CD4-positive, alpha-beta memory T cell (primary cell): ENCODE data around the gene ECT2L. TPM values are rescaled to one million over a fixed set of nuclear protein-coding genes. Genes with fewer than 3 reads are reported as not detected.

ENCODE experiments used
- CTCF ChIA-PET: fragments of 350-600 bp; sonication (Branson Sonifier 250); formaldehyde crosslinking; loops from one replicate; lab custom pipeline; 2021; ENCODE audit warnings: inconsistent platforms; ENCODE audit not compliant: partially characterized antibody; lab: Charles Lee
- POLR2A ChIA-PET: fragments of 350-600 bp; sonication (Branson Sonifier 250); formaldehyde crosslinking; loops from one replicate; lab custom pipeline; 2021; ENCODE audit not compliant: partially characterized antibody; lab: Charles Lee
- DNase-seq, 5 donors: peaks; one replicate each; pipeline versions ENCODE4 v3.0.0 to v3.0.0-alpha.2; 2020 to 2022; ENCODE audit warnings: mixed read lengths in 1 of 5
- H3K27ac ChIP-seq: one replicate; pipeline ENCODE4 v1.7.0; 2013; ENCODE audit warnings: low read depth, low read length
- H3K27me3 ChIP-seq: 2 replicates; pipeline ENCODE4 v1.7.0; 2013; ENCODE audit warnings: mild to moderate bottlenecking, low read length, moderate library complexity; ENCODE audit not compliant: insufficient read depth
- H3K36me3 ChIP-seq: 2 replicates; pipeline ENCODE4 v1.7.0; 2013; ENCODE audit warnings: mild to moderate bottlenecking, low read length, moderate library complexity; ENCODE audit not compliant: insufficient read depth
- H3K4me1 ChIP-seq: 2 replicates; pipeline ENCODE4 v1.7.0; 2013; ENCODE audit warnings: mild to moderate bottlenecking, low read length, moderate library complexity; ENCODE audit not compliant: insufficient read depth
- H3K4me3 ChIP-seq, 2 donors: one replicate each; pipeline ENCODE4 v1.7.0; 2013; ENCODE audit warnings: low read length in 2 of 2, mild to moderate bottlenecking in 1 of 2
- H3K9me3 ChIP-seq, 2 donors: one replicate each; pipeline ENCODE4 v1.7.0; 2013; ENCODE audit warnings: low read length in 2 of 2, control low read depth in 1 of 2; ENCODE audit not compliant: control insufficient read depth in 1 of 2
- H3K27ac Mint-ChIP-seq, 7 donors: one replicate each; pipeline ENCODE4 v1.8.0; 2020 to 2021; ENCODE audit warnings: mixed read lengths in 7 of 7, mild to moderate bottlenecking in 6 of 7, inconsistent platforms in 3 of 7, moderate library complexity in 3 of 7
- H3K27me3 Mint-ChIP-seq, 2 donors: one replicate each; pipeline ENCODE4 v1.8.0; 2020 to 2021; ENCODE audit warnings: mixed read lengths in 2 of 2
- H3K36me3 Mint-ChIP-seq, 2 donors: one replicate each; pipeline ENCODE4 v1.8.0; 2020 to 2021; ENCODE audit warnings: mixed read lengths in 2 of 2, inconsistent platforms in 1 of 2, mild to moderate bottlenecking in 1 of 2
- H3K4me1 Mint-ChIP-seq, 4 donors: one replicate each; pipeline ENCODE4 v1.8.0; 2020 to 2021; ENCODE audit warnings: mixed read lengths in 4 of 4, mild to moderate bottlenecking in 1 of 4
- H3K4me3 Mint-ChIP-seq, 8 donors: one replicate each; pipeline ENCODE4 v1.8.0; 2020 to 2021; ENCODE audit warnings: mixed read lengths in 8 of 8, mild to moderate bottlenecking in 7 of 8, moderate library complexity in 6 of 8, inconsistent platforms in 3 of 8
- H3K9me3 Mint-ChIP-seq, 8 donors: one replicate each; pipeline ENCODE4 v1.8.0; 2020 to 2021; ENCODE audit warnings: mixed read lengths in 8 of 8, mild to moderate bottlenecking in 5 of 8, inconsistent platforms in 3 of 8, moderate library complexity in 1 of 8
- intact Hi-C: fragments of 100-400 bp; cut with micrococcal nuclease; formaldehyde crosslinking; loops from one replicate; pipeline ENCODE4 v1.15.1; 2023
- polyA plus RNA-seq, 2 donors: library from polyadenylated mRNA; unstranded; fragments of 300-500 nt; fragmentation: Illumina TruSeq; gene quantifications; one replicate each; pipeline ENCODE4 v1.2.3, GENCODE V29; 2021
- total RNA-seq, 2 experiments: library from RNA; stranded (reverse); gene quantifications; one replicate each; pipeline ENCODE4 v1.2.3, GENCODE V29; 2021

The ECT2L gene
- total and polyA plus RNA-seq, 4 experiments from 2014 or later, result 0.13 TPM; not detected in 3

- H3K36me3 Mint-ChIP-seq, result no peaks in the 10 kb centered on the region
- Histone ChIP-seq H3K4me1 (no peaks in the 10 kb centered on the region), H3K9me3 (no peaks in the 10 kb centered on the region), H3K27me3 (no peaks in the 10 kb centered on the region), H3K27ac (no peak overlapping the region), H3K4me3 (no peak overlapping the region), H3K36me3 (no peaks in the 10 kb centered on the region)
- no peak overlapping the region for H3K27ac Mint-ChIP-seq
- ChIA-PET CTCF (no interaction called here), POLR2A (no interaction called here)
- H3K4me1 Mint-ChIP-seq, result no peaks in the 10 kb centered on the region
- no peak overlapping the region for H3K4me3 Mint-ChIP-seq
- no peak for DNase-seq
- peaks cover 0 to 2% of the 10 kb centered on the region in 2 donors for H3K27me3 Mint-ChIP-seq
- intact Hi-C loops, result no loop called here
- peaks cover 0 to 2% (median 0%) of the 10 kb centered on the region in 8 donors for H3K9me3 Mint-ChIP-seq
Measured at GRCh38 chr6:138832182-138832581, 36.3 kb downstream of the ECT2L start.

- Histone ChIP-seq H3K4me3 (no peak overlapping the region), H3K27me3 (no peaks in the 10 kb centered on the region), H3K36me3 (no peaks in the 10 kb centered on the region), H3K9me3 (no peaks in the 10 kb centered on the region), H3K27ac (no peak overlapping the region), H3K4me1 (no peaks in the 10 kb centered on the region)
- H3K4me1 Mint-ChIP-seq, result no peaks in the 10 kb centered on the region
- no peak overlapping the region for H3K4me3 Mint-ChIP-seq
- ChIA-PET CTCF (no interaction called here), POLR2A (no interaction called here)
- intact Hi-C loops, result no loop called here
- H3K36me3 Mint-ChIP-seq, result no peaks in the 10 kb centered on the region
- peaks cover 0 to 2% (median 0%) of the 10 kb centered on the region in 8 donors for H3K9me3 Mint-ChIP-seq
- peaks cover 0 to 2% of the 10 kb centered on the region in 2 donors for H3K27me3 Mint-ChIP-seq
- DNase-seq, result no peak
- H3K27ac Mint-ChIP-seq, result no peak overlapping the region
Measured at GRCh38 chr6:138833816-138834539, 38.1 kb downstream of the ECT2L start.

GRCh38 chr6:138837246-138837645, 41.4 kb downstream of the ECT2L start:
- Mint-ChIP-seq H3K36me3 (no peaks in the 10 kb centered on the region), H3K9me3 (no peaks in the 10 kb centered on the region), H3K4me1 (no peaks in the 10 kb centered on the region), H3K27me3 (peaks cover 0 to 3% of the 10 kb centered on the region in 2 donors), H3K27ac (no peak overlapping the region), H3K4me3 (no peak overlapping the region)
- Histone ChIP-seq H3K4me1 (no peaks in the 10 kb centered on the region), H3K27ac (no peak overlapping the region), H3K9me3 (no peaks in the 10 kb centered on the region), H3K4me3 (no peak overlapping the region), H3K36me3 (no peaks in the 10 kb centered on the region), H3K27me3 (no peaks in the 10 kb centered on the region)
- no peak for DNase-seq
- ChIA-PET POLR2A (no interaction called here), CTCF (no interaction called here)
- intact Hi-C loops, result no loop called here

GRCh38 chr6:138844192-138844591, 48.3 kb downstream of the ECT2L start:
- intact Hi-C loops, result no loop called here
- no peak overlapping the region for H3K4me3 Mint-ChIP-seq
- no peaks in the 10 kb centered on the region for H3K36me3 ChIP-seq
- peak overlapping the region in 1 of 7 donors; percentile 51 for H3K27ac Mint-ChIP-seq
- no peaks in the 10 kb centered on the region for H3K9me3 ChIP-seq
- ChIA-PET CTCF (interaction anchor here (0.7 kb wide), 1 partner anchor 1182 kb away, joined by 3 read pairs; no protein-coding TSS in a partner anchor), POLR2A (no interaction called here)
- no peaks in the 10 kb centered on the region for H3K27me3 ChIP-seq
- H3K9me3 Mint-ChIP-seq, result no peaks in the 10 kb centered on the region
- peaks cover 0 to 3% of the 10 kb centered on the region in 2 donors for H3K27me3 Mint-ChIP-seq
- no peaks in the 10 kb centered on the region for H3K36me3 Mint-ChIP-seq
- no peak overlapping the region for H3K27ac ChIP-seq
- no peak for DNase-seq
- no peaks in the 10 kb centered on the region for H3K4me1 Mint-ChIP-seq
- no peak overlapping the region for H3K4me3 ChIP-seq
- H3K4me1 ChIP-seq, result no peaks in the 10 kb centered on the region

GRCh38 chr6:138847884-138848283, 52.0 kb downstream of the ECT2L start:
- Mint-ChIP-seq H3K27me3 (peaks cover 4 to 5% of the 10 kb centered on the region in 2 donors), H3K27ac (no peak overlapping the region), H3K9me3 (no peaks in the 10 kb centered on the region), H3K36me3 (no peaks in the 10 kb centered on the region), H3K4me3 (no peak overlapping the region), H3K4me1 (no peaks in the 10 kb centered on the region)
- Histone ChIP-seq H3K27me3 (no peaks in the 10 kb centered on the region), H3K27ac (no peak overlapping the region), H3K36me3 (no peaks in the 10 kb centered on the region), H3K4me1 (no peaks in the 10 kb centered on the region), H3K4me3 (no peak overlapping the region), H3K9me3 (no peaks in the 10 kb centered on the region)
- ChIA-PET POLR2A (no interaction called here), CTCF (no interaction called here)
- intact Hi-C loops, result no loop called here
- no peak for DNase-seq

- Mint-ChIP-seq H3K27me3 (peaks cover 4 to 5% of the 10 kb centered on the region in 2 donors), H3K9me3 (no peaks in the 10 kb centered on the region), H3K36me3 (no peaks in the 10 kb centered on the region), H3K4me3 (no peak overlapping the region), H3K4me1 (no peaks in the 10 kb centered on the region), H3K27ac (peak overlapping the region in 1 of 7 donors; percentile 43)
- DNase-seq, result no peak
- Histone ChIP-seq H3K27me3 (no peaks in the 10 kb centered on the region), H3K4me1 (no peaks in the 10 kb centered on the region), H3K36me3 (no peaks in the 10 kb centered on the region), H3K4me3 (no peak overlapping the region), H3K27ac (no peak overlapping the region), H3K9me3 (no peaks in the 10 kb centered on the region)
- ChIA-PET POLR2A (no interaction called here), CTCF (no interaction called here)
- intact Hi-C loops, result no loop called here
Measured at GRCh38 chr6:138848461-138848860, 52.6 kb downstream of the ECT2L start.

GRCh38 chr6:138849791-138850190, 53.9 kb downstream of the ECT2L start:
- Histone ChIP-seq H3K27me3 (no peaks in the 10 kb centered on the region), H3K4me1 (no peaks in the 10 kb centered on the region), H3K9me3 (no peaks in the 10 kb centered on the region), H3K4me3 (no peak overlapping the region), H3K27ac (no peak overlapping the region), H3K36me3 (no peaks in the 10 kb centered on the region)
- no peak overlapping the region for H3K4me3 Mint-ChIP-seq
- no peaks in the 10 kb centered on the region for H3K4me1 Mint-ChIP-seq
- no peak overlapping the region for H3K27ac Mint-ChIP-seq
- DNase-seq, result no peak
- no peaks in the 10 kb centered on the region for H3K9me3 Mint-ChIP-seq
- CTCF ChIA-PET, result no interaction called here
- H3K36me3 Mint-ChIP-seq, result no peaks in the 10 kb centered on the region
- POLR2A ChIA-PET, result no interaction called here
- peaks cover 4 to 5% of the 10 kb centered on the region in 2 donors for H3K27me3 Mint-ChIP-seq
- intact Hi-C loops, result no loop called here
